ENCODE data around the gene TMEM186.

- TF ChIP-seq CTCF (IDR thresholded peaks at IDR 0.05; ENCODE audit: insufficient read depth, low read depth, low read length) (no peak), EZH2 (IDR thresholded peaks at IDR 0.05; ENCODE audit: insufficient read depth, low read length) (no peak)
Observed at GRCh38 chr16:8846401-8846932, 49.0 kb upstream of the TMEM186 start.
